Measurements from ENCODE around the gene MYO3A. TPM values are rescaled to one million over a fixed set of nuclear protein-coding genes. Genes with fewer than 3 reads are reported as not detected.
A peak's percentile ranks its signal among the peaks of the same experiment; 100 is the strongest.
"Not testable (repeated sequence)": the region's sequence is repeated elsewhere in the genome, so short reads cannot be mapped to it uniquely, and the experiment has no call there.

The MYO3A gene
- total RNA-seq, 1 donor from 2014 or later: not detected

- Mint-ChIP-seq H3K9me3 (ENCODE audit: low read depth) (no peaks in the 10 kb centered on the region), H3K4me3 (ENCODE audit: unreplicated experiment) (no peak overlapping the region), H3K36me3 (ENCODE audit: low read depth) (no peaks in the 10 kb centered on the region), H3K4me1 (ENCODE audit: low read depth) (no peaks in the 10 kb centered on the region), H3K27me3 (ENCODE audit: low read depth) (peaks cover 2% of the 10 kb centered on the region), H3K27ac (ENCODE audit: unreplicated experiment) (no peak overlapping the region)
- TF ChIP-seq, protein P1, sequence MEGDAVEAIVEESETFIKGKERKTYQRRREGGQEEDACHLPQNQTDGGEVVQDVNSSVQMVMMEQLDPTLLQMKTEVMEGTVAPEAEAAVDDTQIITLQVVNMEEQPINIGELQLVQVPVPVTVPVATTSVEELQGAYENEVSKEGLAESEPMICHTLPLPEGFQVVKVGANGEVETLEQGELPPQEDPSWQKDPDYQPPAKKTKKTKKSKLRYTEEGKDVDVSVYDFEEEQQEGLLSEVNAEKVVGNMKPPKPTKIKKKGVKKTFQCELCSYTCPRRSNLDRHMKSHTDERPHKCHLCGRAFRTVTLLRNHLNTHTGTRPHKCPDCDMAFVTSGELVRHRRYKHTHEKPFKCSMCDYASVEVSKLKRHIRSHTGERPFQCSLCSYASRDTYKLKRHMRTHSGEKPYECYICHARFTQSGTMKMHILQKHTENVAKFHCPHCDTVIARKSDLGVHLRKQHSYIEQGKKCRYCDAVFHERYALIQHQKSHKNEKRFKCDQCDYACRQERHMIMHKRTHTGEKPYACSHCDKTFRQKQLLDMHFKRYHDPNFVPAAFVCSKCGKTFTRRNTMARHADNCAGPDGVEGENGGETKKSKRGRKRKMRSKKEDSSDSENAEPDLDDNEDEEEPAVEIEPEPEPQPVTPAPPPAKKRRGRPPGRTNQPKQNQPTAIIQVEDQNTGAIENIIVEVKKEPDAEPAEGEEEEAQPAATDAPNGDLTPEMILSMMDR (IDR thresholded peaks at IDR 0.05): no peak
- no peak for DNase-seq (ENCODE audit: low spot score)
Measured at GRCh38 chr10:26090026-26090425, 156.0 kb downstream of the MYO3A start.

DNA sequence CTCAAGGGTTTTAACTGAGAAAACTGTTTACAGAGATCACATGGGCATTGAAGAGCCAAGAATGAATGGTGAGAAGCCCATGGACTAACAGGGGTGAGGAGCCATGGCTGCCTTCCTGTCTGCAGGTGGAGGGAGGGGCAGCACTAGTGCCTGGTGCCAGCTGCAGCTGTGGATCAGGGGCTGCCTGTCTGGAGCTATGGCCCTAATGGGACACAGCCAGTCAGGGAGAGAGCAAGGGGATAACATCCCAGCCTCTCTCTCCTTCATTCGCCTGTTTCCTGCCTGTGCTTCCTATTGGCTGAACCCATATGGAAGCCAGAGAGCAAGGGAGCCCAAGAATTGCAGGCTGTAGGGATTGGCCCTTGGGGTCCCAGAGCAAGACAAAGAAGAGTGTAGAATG, 156.7 kb downstream of the MYO3A start:
- no peaks in the 10 kb centered on the region for H3K4me1 Mint-ChIP-seq (ENCODE audit: low read depth)
- H3K27ac Mint-ChIP-seq (ENCODE audit: unreplicated experiment): no peak overlapping the region
- no peak overlapping the region for H3K4me3 Mint-ChIP-seq (ENCODE audit: unreplicated experiment)
- H3K36me3 Mint-ChIP-seq (ENCODE audit: low read depth): no peaks in the 10 kb centered on the region
- TF ChIP-seq, protein P1 (IDR thresholded peaks at IDR 0.05): no peak
- no peaks in the 10 kb centered on the region for H3K9me3 Mint-ChIP-seq (ENCODE audit: low read depth)
- H3K27me3 Mint-ChIP-seq (ENCODE audit: low read depth): peaks cover 2% of the 10 kb centered on the region
- peak; percentile 51 for DNase-seq (ENCODE audit: low spot score)

GRCh38 chr10:26093229-26093628, 159.2 kb downstream of the MYO3A start:
- TF ChIP-seq, protein P1 (IDR thresholded peaks at IDR 0.05): no peak
- no peak overlapping the region for H3K4me3 Mint-ChIP-seq (ENCODE audit: unreplicated experiment)
- no peaks in the 10 kb centered on the region for H3K4me1 Mint-ChIP-seq (ENCODE audit: low read depth)
- H3K27me3 Mint-ChIP-seq (ENCODE audit: low read depth): peaks cover 2% of the 10 kb centered on the region
- DNase-seq (ENCODE audit: low spot score): no peak
- no peaks in the 10 kb centered on the region for H3K36me3 Mint-ChIP-seq (ENCODE audit: low read depth)
- no peak overlapping the region for H3K27ac Mint-ChIP-seq (ENCODE audit: unreplicated experiment)
- H3K9me3 Mint-ChIP-seq (ENCODE audit: low read depth): no peaks in the 10 kb centered on the region

DNA sequence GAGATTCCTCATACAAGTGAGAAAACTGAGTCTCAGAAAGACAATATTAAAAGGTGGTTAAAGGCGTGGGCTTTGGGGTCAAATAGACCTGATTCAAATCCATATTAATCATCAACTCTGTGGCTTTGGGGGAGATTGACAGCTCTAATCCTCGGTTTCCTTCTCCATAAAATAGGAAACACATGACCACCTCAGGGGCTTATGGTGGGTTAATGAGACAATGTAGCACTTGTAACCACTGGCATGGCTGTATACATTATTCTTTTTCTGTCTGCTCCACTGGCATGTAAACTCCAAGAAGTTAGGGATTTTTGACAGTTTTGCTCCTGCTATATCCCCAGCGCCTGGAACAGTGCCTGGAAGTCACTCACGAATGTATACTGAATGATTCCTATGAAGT, 161.8 kb downstream of the MYO3A start:
- no peaks in the 10 kb centered on the region for H3K36me3 Mint-ChIP-seq (ENCODE audit: low read depth)
- peaks cover 2% of the 10 kb centered on the region for H3K27me3 Mint-ChIP-seq (ENCODE audit: low read depth)
- no peak overlapping the region for H3K4me3 Mint-ChIP-seq (ENCODE audit: unreplicated experiment)
- H3K4me1 Mint-ChIP-seq (ENCODE audit: low read depth): no peaks in the 10 kb centered on the region
- TF ChIP-seq, protein P1 (IDR thresholded peaks at IDR 0.05): no peak
- no peak for DNase-seq (ENCODE audit: low spot score)
- H3K27ac Mint-ChIP-seq (ENCODE audit: unreplicated experiment): no peak overlapping the region
- peaks cover 6% of the 10 kb centered on the region for H3K9me3 Mint-ChIP-seq (ENCODE audit: low read depth)

GRCh38 chr10:26097549-26097948, 163.5 kb downstream of the MYO3A start:
- H3K9me3 Mint-ChIP-seq (ENCODE audit: low read depth): peaks cover 17% of the 10 kb centered on the region
- not testable (repeated sequence) for DNase-seq (ENCODE audit: low spot score); H3K27me3 Mint-ChIP-seq (ENCODE audit: low read depth); H3K36me3 Mint-ChIP-seq (ENCODE audit: low read depth); H3K4me3 Mint-ChIP-seq (ENCODE audit: unreplicated experiment); H3K27ac Mint-ChIP-seq (ENCODE audit: unreplicated experiment); H3K4me1 Mint-ChIP-seq (ENCODE audit: low read depth)

GRCh38 chr10:26112532-26112931, 178.5 kb downstream of the MYO3A start:
- TF ChIP-seq, protein P1 (IDR thresholded peaks at IDR 0.05): no peak
- Mint-ChIP-seq H3K9me3 (ENCODE audit: low read depth) (no peaks in the 10 kb centered on the region), H3K36me3 (ENCODE audit: low read depth) (no peaks in the 10 kb centered on the region), H3K27me3 (ENCODE audit: low read depth) (peaks cover 4% of the 10 kb centered on the region), H3K27ac (ENCODE audit: unreplicated experiment) (no peak overlapping the region), H3K4me3 (ENCODE audit: unreplicated experiment) (no peak overlapping the region), H3K4me1 (ENCODE audit: low read depth) (no peaks in the 10 kb centered on the region)
- DNase-seq (ENCODE audit: low spot score): no peak
